DMS114 treated with DMSO at 0.1 percent for 48 hours (cell line): Measurements from ENCODE around the gene CROCC.
"Not testable (repeated sequence)": the region's sequence is repeated elsewhere in the genome, so short reads cannot be mapped to it uniquely, and the experiment has no call there.

Experiments used
- DNase-seq: peaks from one replicate; lab custom pipeline; 2025; ENCODE audit not compliant: unreplicated experiment; lab: John Stamatoyannopoulos, UW

CROCC gene

GRCh38 chr1:16896316-16897055 lies 25.2 kb upstream of the CROCC start:
- DNase-seq: peak; percentile 96

DNA sequence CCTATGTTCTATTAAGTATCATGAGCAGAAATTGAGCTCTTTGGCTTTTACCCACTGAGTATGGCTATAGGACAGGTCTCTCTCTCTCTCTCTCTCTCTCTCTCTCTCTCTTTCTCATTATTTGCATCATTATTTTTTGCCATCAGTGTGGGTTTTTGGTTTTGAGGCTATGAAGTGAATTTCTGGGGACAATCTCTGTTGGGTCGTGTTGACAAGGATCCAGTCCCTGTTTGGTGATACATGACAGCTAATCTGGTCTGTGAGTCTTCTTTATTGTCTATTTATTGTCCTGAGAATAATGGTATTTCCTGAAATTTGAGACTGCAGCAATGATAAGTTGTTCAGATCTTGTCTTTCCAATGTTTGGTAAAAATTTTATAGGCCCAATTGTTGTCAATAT lies 24.1 kb upstream of the CROCC start:
- not testable (repeated sequence) for DNase-seq

DNA sequence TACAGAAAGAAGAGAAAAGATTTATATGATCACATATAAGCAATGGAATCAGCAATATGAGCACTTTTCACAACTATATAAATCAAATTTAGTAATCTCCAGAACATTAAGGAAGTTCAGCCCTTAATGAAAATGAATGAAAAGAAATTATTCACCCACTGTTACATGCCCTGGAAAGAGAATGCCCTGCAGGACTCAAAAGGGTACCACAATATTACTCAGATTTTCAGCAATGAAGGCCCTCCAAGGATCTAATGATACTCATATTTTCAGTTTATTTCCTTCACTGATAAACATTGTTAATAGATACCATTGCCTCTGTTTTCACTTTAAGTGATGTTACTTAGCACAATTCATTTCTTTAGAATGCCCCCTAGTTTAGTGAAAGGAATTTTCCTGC lies 23.4 kb upstream of the CROCC start:
- DNase-seq: not testable (repeated sequence)

GRCh38 chr1:16899020-16899419 lies 22.7 kb upstream of the CROCC start:
- DNase-seq: not testable (repeated sequence)

GRCh38 chr1:16900751-16901150 lies 21.0 kb upstream of the CROCC start:
- no peak for DNase-seq

GRCh38 chr1:16901371-16901770 lies 20.4 kb upstream of the CROCC start:
- not testable (repeated sequence) for DNase-seq

- no peak for DNase-seq
Observed at GRCh38 chr1:16903054-16903453, 18.7 kb upstream of the CROCC start.

DNA sequence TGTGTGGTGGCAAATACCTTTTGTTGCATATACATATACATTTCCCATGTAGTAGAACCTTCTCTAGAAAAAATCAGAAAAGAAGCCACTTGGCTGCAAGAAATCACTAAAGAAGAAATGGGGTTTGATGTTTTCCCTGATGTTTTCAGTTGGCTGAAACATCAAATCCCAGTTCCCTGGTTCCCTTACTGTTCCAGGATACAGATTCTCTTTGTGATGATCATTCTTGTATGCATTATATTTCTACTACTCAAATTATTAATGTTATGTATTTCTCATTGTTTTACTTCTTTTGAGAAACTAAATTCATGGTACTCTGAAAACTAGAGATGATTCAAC lies 18.3 kb upstream of the CROCC start:
- DNase-seq: no peak

- DNase-seq: peak; percentile 94
Observed at GRCh38 chr1:16904560-16905109, 17.1 kb upstream of the CROCC start.

GRCh38 chr1:16905110-16905867 lies 16.4 kb upstream of the CROCC start:
- peak; percentile 93 for DNase-seq

GRCh38 chr1:16905868-16906702 lies 15.6 kb upstream of the CROCC start:
- DNase-seq: no peak

DNA sequence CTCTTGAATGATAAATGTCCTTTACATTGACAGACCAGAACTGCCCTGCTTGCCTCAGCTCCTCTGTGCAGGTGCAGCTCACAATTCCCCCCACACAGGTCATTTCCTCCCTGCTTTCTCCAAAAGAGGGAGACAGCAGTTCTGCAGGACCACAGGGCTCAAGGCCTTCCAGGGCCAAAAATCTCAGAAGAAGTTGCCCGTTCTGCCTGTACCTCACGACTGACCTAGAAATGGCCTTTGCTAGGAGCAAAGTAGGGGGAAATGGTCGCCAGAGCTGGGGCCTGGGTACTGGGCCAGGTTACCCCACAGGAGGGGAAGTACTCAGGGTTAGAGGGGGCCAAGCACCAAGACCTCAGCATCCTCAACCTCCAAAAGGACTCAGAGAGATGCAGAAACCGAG lies 14.9 kb upstream of the CROCC start:
- DNase-seq: no peak

DNA sequence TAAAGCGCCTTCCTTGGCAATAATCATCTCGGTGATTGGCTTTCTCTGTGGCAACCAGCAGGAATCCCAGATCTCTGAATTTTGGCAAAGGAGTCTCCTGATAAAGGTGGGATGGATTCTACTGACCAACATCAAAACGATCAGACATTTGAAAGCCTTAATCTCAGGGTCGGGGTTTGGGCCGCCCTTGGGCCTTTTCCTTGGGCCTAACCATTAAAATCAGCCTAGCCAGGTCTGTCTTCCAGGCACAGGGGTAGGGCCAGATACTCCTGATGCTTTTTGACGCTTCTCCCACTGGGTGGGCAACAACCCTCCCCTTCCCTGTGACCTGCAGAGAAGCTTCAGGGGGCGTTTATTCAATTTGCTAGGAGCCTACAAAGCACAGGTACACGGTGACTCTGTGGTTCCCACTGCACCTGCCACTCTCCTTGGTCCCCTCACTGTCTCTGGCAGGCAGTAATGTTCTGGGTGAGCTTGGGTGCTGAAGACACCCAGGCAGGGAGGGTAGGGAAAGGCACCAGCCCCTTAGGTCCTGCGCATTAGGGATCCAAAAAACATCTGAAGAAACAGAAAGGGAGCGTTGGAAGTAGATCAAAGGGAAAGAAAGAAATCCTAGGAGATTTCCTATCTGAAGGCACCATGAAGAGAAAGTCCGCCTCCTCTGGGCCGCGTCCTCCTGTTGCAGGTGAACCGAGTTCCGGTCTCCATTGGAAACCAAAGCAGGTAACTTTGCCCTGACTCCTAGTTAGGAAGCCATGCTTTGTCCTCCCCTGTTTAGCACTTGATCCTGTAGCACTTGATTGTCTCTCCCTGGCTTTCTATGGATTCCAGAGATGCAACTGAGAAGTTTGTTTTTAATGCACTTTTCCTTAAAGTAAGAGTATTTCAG lies 13.6 kb upstream of the CROCC start:
- no peak for DNase-seq

- not testable (repeated sequence) for DNase-seq
Observed at GRCh38 chr1:16911851-16912721, 9.6 kb upstream of the CROCC start.

DNA sequence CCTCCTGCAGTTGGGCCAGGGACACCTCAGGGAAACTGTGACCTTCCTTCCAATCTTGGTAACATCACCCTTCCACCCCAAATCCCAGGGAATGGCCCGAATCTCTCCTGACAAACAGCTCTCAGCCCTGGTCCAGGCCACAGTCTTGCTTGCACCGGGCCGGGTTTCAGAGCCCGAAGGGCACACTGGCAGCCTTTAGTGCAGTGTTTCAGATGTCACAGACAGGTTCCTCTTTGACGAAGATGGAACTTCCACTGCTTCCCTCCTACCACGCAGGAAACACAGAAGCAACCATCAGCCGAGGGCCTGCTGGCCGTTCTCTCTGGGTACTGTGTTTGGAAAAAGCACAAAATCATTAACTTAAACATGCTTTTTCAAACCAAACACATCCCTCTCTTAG lies 9.0 kb upstream of the CROCC start:
- not testable (repeated sequence) for DNase-seq

GRCh38 chr1:16913181-16913832 lies 8.4 kb upstream of the CROCC start:
- DNase-seq: no peak

- peak; percentile 83 for DNase-seq
Observed at GRCh38 chr1:16913833-16914662, 7.7 kb upstream of the CROCC start.
